Activated CD8-positive, alpha-beta memory T cell treated with anti-CD3 and anti-CD28 coated beads, Interleukin-2, amount 50 U/mL, for 24 hours (primary cell): ENCODE results near the gene CYRIA.

Experiments
- DNase-seq: peaks from one replicate; pipeline ENCODE4 v3.0.0-alpha.2; 2020; ENCODE audit errors: extremely low read depth

The CYRIA gene

GRCh38 chr2:16665748-16666448 lies at the start of gene CYRIA:
Gene CYRIA, minus strand, starts transcription at chr2:16665834. Its CDS starts 77,715 bp downstream, at chr2:16588119.
- no peak for DNase-seq

GRCh38 chr2:16713011-16713423 lies 47.4 kb upstream of the CYRIA start:
- no peak for DNase-seq

- no peak for DNase-seq
Observed at GRCh38 chr2:16709769-16710168, 44.1 kb upstream of the CYRIA start.

GRCh38 chr2:16708173-16708572 lies 42.5 kb upstream of the CYRIA start:
- no peak for DNase-seq

- no peak for DNase-seq
Observed at GRCh38 chr2:16707014-16707623, 41.5 kb upstream of the CYRIA start.

- DNase-seq: no peak
Observed at GRCh38 chr2:16700551-16701259, 35.1 kb upstream of the CYRIA start.

GRCh38 chr2:16693854-16694253 lies 28.2 kb upstream of the CYRIA start:
- DNase-seq: no peak

GRCh38 chr2:16691261-16691660 lies 25.6 kb upstream of the CYRIA start:
- no peak for DNase-seq

GRCh38 chr2:16687955-16688354 lies 22.3 kb upstream of the CYRIA start:
- DNase-seq: no peak

GRCh38 chr2:16687222-16687621 lies 21.6 kb upstream of the CYRIA start:
- DNase-seq: no peak

- DNase-seq: no peak
Observed at GRCh38 chr2:16686641-16687040, 21.0 kb upstream of the CYRIA start.

- no peak for DNase-seq
Observed at GRCh38 chr2:16685340-16685715, 19.7 kb upstream of the CYRIA start.

- no peak for DNase-seq
Observed at GRCh38 chr2:16684676-16685339, 19.2 kb upstream of the CYRIA start.

- DNase-seq: no peak
Observed at GRCh38 chr2:16683576-16683975, 17.9 kb upstream of the CYRIA start.

GRCh38 chr2:16682431-16683118 lies 16.9 kb upstream of the CYRIA start:
- no peak for DNase-seq

GRCh38 chr2:16680781-16681180 lies 15.1 kb upstream of the CYRIA start:
- no peak for DNase-seq

GRCh38 chr2:16680304-16680703 lies 14.7 kb upstream of the CYRIA start:
- no peak for DNase-seq

- DNase-seq: no peak
Observed at GRCh38 chr2:16678964-16679363, 13.3 kb upstream of the CYRIA start.

GRCh38 chr2:16677875-16678274 lies 12.2 kb upstream of the CYRIA start:
- no peak for DNase-seq

- no peak for DNase-seq
Observed at GRCh38 chr2:16675781-16676180, 10.1 kb upstream of the CYRIA start.

GRCh38 chr2:16674154-16674553 lies 8.5 kb upstream of the CYRIA start:
- no peak for DNase-seq

- DNase-seq: no peak
Observed at GRCh38 chr2:16671760-16672159, 6.1 kb upstream of the CYRIA start.
